ENCODE data around the gene GLOD5.

GLOD5 gene

DNA sequence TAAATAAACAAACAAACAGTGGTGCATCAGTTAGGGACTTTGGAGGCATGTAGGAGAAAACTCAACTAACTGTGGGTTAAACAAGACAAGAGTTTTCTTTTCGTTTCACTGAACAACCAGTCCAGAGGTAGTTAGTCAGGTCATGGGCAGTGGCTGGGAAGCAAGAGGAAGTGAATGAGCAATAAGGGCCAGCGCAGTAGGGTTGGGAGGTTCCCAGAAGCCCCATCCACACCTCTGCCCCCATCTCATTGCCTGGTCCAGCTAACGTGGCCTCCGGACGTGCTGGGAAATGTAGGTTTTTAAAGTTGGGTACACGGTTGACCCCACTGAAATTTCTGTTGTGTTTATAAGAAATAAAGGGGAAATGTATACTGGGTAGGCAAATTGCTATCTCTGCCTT, 8.7 kb downstream of the GLOD5 start:
- no peak overlapping the region for H3K4me2 ChIP-seq (ENCODE audit: low read length)
- H3K27ac ChIP-seq (ENCODE audit: low read depth, low read length, poor library complexity, severe bottlenecking), result no peak overlapping the region
- H3K9ac ChIP-seq (ENCODE audit: low read length), result no peak overlapping the region
- TF ChIP-seq EZH2 (IDR thresholded peaks at IDR 0.05; ENCODE audit: borderline replicate concordance, low read length), result no peak
- TF ChIP-seq, protein P1, sequence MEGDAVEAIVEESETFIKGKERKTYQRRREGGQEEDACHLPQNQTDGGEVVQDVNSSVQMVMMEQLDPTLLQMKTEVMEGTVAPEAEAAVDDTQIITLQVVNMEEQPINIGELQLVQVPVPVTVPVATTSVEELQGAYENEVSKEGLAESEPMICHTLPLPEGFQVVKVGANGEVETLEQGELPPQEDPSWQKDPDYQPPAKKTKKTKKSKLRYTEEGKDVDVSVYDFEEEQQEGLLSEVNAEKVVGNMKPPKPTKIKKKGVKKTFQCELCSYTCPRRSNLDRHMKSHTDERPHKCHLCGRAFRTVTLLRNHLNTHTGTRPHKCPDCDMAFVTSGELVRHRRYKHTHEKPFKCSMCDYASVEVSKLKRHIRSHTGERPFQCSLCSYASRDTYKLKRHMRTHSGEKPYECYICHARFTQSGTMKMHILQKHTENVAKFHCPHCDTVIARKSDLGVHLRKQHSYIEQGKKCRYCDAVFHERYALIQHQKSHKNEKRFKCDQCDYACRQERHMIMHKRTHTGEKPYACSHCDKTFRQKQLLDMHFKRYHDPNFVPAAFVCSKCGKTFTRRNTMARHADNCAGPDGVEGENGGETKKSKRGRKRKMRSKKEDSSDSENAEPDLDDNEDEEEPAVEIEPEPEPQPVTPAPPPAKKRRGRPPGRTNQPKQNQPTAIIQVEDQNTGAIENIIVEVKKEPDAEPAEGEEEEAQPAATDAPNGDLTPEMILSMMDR (IDR thresholded peaks at IDR 0.05; ENCODE audit: low read length), result no peak
- no peaks in the 10 kb centered on the region for H3K79me2 ChIP-seq (ENCODE audit: insufficient read depth, low read length)
- no peaks in the 10 kb centered on the region for H3K4me1 ChIP-seq (ENCODE audit: insufficient read depth, low read length, severe bottlenecking)
- H3F3A ChIP-seq (ENCODE audit: insufficient read depth, low read length), result no peaks in the 10 kb centered on the region
- no peak overlapping the region for H3K4me3 ChIP-seq (ENCODE audit: low read depth, low read length, poor library complexity, severe bottlenecking)
- no peaks in the 10 kb centered on the region for H3K9me3 ChIP-seq (ENCODE audit: low read length)
- H3K27me3 ChIP-seq (ENCODE audit: insufficient read depth, low read length), result no peaks in the 10 kb centered on the region
- H2AFZ ChIP-seq (ENCODE audit: low read length), result no peak overlapping the region
- no peaks in the 10 kb centered on the region for H3K36me3 ChIP-seq (ENCODE audit: insufficient read depth, low read length)
- H4K20me1 ChIP-seq (ENCODE audit: insufficient read depth, low read length), result no peaks in the 10 kb centered on the region
- no peaks in the 10 kb centered on the region for H3K9me2 ChIP-seq (ENCODE audit: low read depth, low read length)

DNA sequence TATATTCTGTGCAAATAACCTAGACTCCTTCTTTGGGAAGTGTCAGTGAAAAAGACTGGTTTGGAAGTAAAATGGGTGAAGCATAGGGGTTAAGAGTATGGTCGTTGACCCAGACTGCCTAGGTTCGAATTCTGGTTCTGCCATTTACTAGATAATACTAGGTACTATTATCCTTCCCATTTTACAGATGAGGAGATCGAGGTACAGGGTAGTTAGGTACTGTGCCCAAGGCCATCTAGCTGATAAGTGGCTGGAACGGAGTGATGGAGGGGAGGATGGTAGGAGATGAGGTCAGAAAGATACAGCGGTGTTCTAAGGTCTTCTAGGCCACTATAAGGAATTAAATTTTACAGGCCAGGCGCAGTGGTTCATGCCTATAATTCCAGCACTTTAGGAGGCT, 11.1 kb downstream of the GLOD5 start:
- Histone ChIP-seq H3K27me3 (ENCODE audit: insufficient read depth, low read length) (no peaks in the 10 kb centered on the region), H3K79me2 (ENCODE audit: insufficient read depth, low read length) (no peaks in the 10 kb centered on the region), H3K27ac (ENCODE audit: low read depth, low read length, poor library complexity, severe bottlenecking) (no peak overlapping the region), H2AFZ (ENCODE audit: low read length) (no peak overlapping the region), H3K36me3 (ENCODE audit: insufficient read depth, low read length) (no peaks in the 10 kb centered on the region), H3K4me2 (ENCODE audit: low read length) (no peak overlapping the region), H3K9me3 (ENCODE audit: low read length) (no peaks in the 10 kb centered on the region), H3K9me2 (ENCODE audit: low read depth, low read length) (no peaks in the 10 kb centered on the region), H3K4me3 (ENCODE audit: low read depth, low read length, poor library complexity, severe bottlenecking) (no peak overlapping the region), H3K4me1 (ENCODE audit: insufficient read depth, low read length, severe bottlenecking) (no peaks in the 10 kb centered on the region), H3K9ac (ENCODE audit: low read length) (no peak overlapping the region), H3F3A (ENCODE audit: insufficient read depth, low read length) (no peaks in the 10 kb centered on the region), H4K20me1 (ENCODE audit: insufficient read depth, low read length) (no peaks in the 10 kb centered on the region)
- no peak for TF ChIP-seq EZH2 (IDR thresholded peaks at IDR 0.05; ENCODE audit: borderline replicate concordance, low read length)
- TF ChIP-seq, protein P1 (IDR thresholded peaks at IDR 0.05; ENCODE audit: low read length), result no peak

DNA sequence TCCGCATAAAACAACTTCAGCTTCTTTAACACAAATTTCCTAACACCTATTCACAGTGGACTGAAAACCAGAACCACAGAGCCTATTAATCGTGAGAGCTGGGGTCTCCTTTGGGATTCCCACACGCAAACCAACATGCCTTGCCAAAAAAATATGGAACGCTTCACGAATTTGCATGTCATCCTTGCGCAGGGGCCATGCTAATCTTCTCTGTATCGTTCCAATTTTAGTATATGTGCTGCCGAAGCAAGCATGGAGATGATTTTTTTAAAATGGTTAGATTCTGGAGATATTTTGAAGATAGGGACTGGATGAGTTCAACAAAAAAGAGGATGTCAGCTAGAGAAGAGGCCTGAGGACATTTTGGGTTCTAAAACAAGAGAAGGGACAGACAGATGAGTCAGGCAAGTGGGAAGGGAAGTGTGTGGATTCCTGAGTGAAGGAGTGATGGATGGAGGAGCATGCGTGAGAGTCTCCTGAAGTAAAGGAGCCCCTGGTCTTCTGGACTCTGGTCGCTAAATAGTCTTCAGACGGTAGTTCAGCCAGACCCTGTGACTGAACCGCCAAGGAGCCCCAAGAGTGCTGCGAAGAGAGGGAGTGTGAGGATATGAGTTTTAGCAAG, 15.4 kb downstream of the GLOD5 start:
- Histone ChIP-seq H2AFZ (ENCODE audit: low read length) (no peak overlapping the region), H3K9me3 (ENCODE audit: low read length) (no peaks in the 10 kb centered on the region), H3K27me3 (ENCODE audit: insufficient read depth, low read length) (no peaks in the 10 kb centered on the region), H3K9me2 (ENCODE audit: low read depth, low read length) (no peaks in the 10 kb centered on the region), H3K4me2 (ENCODE audit: low read length) (no peak overlapping the region), H3K79me2 (ENCODE audit: insufficient read depth, low read length) (no peaks in the 10 kb centered on the region), H3F3A (ENCODE audit: insufficient read depth, low read length) (no peaks in the 10 kb centered on the region), H3K27ac (ENCODE audit: low read depth, low read length, poor library complexity, severe bottlenecking) (no peak overlapping the region), H3K36me3 (ENCODE audit: insufficient read depth, low read length) (no peaks in the 10 kb centered on the region), H3K9ac (ENCODE audit: low read length) (no peak overlapping the region), H3K4me1 (ENCODE audit: insufficient read depth, low read length, severe bottlenecking) (no peaks in the 10 kb centered on the region), H3K4me3 (ENCODE audit: low read depth, low read length, poor library complexity, severe bottlenecking) (no peak overlapping the region), H4K20me1 (ENCODE audit: insufficient read depth, low read length) (no peaks in the 10 kb centered on the region)
- TF ChIP-seq, protein P1 (IDR thresholded peaks at IDR 0.05; ENCODE audit: low read length), result no peak
- no peak for TF ChIP-seq EZH2 (IDR thresholded peaks at IDR 0.05; ENCODE audit: borderline replicate concordance, low read length)
